HEK293T (cell line): ENCODE data around the gene NUDT22.

Source experiments
- CTCF ChIA-PET: fragments of 350-600 bp; formaldehyde crosslinking; extraction: SDS; loops from one replicate; lab custom pipeline; 2021; ENCODE audit warnings: antibody characterized with exemption, inconsistent platforms; lab: Yijun Ruan, JAX
- POLR2A ChIA-PET: fragments of 350-600 bp; formaldehyde crosslinking; extraction: SDS; loops from one replicate; lab custom pipeline; 2020; ENCODE audit warnings: antibody characterized with exemption, inconsistent platforms; lab: Yijun Ruan, JAX
- DNase-seq: peaks from one replicate; pipeline ENCODE4 v3.0.0; 2012; ENCODE audit warnings: mixed read lengths; ENCODE audit errors: extremely low spot score
- ARNT ChIP-seq: fragments of 450-650 bp; IDR thresholded peaks from 2 replicates; pipeline ENCODE4 v1.6.1; 2017; ENCODE audit warnings: mild to moderate bottlenecking
- L3MBTL2 ChIP-seq: fragments of 450-650 bp; conservative IDR thresholded peaks from 2 replicates; pipeline ENCODE4 v1.6.1; 2016; ENCODE audit warnings: mild to moderate bottlenecking
- TF ChIP-seq, protein P1 (sequence below): fragments of 450-650 bp; IDR thresholded peaks from 2 replicates; pipeline ENCODE4 v1.6.1; 2016

Gene NUDT22

DNA sequence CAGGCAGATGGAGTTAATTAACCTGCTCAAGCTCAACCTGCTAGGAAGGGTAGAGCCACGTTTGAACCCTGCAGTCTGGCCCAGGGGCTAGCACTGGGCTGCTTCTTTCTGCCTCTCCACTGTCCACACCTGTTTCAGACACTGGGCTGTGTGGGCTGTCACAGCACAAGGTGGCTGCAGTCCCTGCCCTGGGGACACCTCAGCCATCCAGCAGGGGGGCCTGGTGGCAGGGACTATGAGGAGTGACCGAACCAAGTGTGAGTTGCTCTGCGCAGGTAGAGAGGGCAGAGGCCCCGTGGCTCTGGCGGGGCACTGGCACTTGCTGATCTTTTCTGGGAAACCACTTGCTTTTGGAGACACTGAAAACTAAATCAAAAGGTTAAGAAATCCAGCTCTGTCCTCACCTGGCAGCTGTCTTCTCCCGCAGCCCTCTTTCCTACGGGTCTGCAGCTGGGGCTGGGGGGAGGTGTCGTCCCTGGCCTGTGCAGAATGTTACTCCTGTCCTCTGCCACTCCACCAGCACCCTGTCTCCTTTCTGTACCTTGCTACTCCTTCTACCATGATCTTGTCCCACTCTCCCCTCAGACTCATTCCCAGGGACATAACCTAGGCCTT lies 52.6 kb downstream of the NUDT22 start:
- TF ChIP-seq, protein P1, sequence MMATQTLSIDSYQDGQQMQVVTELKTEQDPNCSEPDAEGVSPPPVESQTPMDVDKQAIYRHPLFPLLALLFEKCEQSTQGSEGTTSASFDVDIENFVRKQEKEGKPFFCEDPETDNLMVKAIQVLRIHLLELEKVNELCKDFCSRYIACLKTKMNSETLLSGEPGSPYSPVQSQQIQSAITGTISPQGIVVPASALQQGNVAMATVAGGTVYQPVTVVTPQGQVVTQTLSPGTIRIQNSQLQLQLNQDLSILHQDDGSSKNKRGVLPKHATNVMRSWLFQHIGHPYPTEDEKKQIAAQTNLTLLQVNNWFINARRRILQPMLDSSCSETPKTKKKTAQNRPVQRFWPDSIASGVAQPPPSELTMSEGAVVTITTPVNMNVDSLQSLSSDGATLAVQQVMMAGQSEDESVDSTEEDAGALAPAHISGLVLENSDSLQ, result no peak
- TF ChIP-seq ARNT, result no peak
- no peak for TF ChIP-seq L3MBTL2
- no peak for DNase-seq
- ChIA-PET POLR2A (no interaction called here), CTCF (no interaction called here)
